HG03025 (cell line): ENCODE measurements around the gene PSMB3.
"Not testable (repeated sequence)": the region's sequence is repeated elsewhere in the genome, so short reads cannot be mapped to it uniquely, and the experiment has no call there.

Experiments
- ATAC-seq: cut with Tn5 transposase; IDR thresholded peaks from one replicate; pipeline ENCODE4 v1.9.1; 2021; ENCODE audit warnings: mild to moderate bottlenecking, moderate library complexity; ENCODE audit not compliant: unreplicated experiment, low FRiP score

The PSMB3 gene

DNA sequence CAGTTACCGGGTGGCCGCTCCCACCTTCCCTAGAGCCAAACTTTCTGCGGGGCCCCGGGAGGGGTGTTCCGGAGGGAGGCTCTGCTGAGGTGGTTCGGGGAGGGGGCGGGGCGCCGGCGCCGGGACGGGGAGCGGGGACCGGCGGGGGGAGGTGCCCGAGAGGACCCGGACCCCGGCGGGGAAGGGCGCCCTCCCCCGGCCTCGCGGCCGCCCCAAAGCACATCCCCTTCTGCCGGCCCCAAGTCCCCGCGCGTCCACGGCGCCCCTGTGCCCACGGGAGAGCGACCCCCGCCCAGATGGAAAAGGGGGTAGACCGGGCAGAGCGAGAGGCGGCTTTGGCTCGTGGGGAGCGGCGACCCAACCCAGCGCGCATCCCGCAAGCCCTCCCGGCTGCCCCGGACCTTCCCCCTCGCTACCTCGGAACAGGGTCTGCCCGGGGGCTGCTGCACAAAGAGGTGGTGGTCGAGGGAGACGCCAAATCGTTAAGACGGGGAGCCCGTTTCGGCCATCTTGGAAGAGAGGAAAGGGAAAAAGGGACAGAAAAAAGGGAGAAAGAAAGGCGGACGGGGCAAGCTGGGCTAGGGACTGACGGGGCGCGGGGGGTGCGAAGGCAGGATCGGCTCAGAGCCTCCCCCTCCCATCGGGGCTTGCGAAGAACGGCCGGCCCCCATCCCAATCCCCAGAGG, 4.9 kb upstream of the PSMB3 start:
- no peak for ATAC-seq

- no peak for ATAC-seq
These were observed 4.2 kb upstream of the PSMB3 start, which contains the start of gene PCGF2 for GRCh38 chr17:38748149-38748891. Gene PCGF2 (minus strand): TSS chr17:38748336. CDS start chr17:38740402, 7,934 bp downstream.

DNA sequence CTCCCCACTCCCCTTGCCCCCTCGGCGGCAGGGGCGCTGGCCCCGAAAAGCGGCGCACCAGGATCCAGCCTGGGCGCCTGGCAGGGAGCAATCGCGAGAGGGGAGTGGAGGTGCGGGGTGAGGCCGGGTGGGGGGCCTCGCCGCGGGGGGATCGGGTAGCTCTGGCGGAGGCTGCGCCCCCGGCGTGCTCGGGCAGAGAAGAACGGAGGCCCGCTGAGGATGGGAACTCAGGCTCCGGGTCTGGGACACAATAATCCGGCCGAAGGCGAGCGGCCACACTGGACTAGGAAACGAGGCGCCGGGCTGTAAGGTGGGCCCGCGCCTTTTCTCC, 3.7 kb upstream of the PSMB3 start:
- ATAC-seq: no peak

- ATAC-seq: no peak
These were observed 3.1 kb upstream of the PSMB3 start for GRCh38 chr17:38749223-38750043.

DNA sequence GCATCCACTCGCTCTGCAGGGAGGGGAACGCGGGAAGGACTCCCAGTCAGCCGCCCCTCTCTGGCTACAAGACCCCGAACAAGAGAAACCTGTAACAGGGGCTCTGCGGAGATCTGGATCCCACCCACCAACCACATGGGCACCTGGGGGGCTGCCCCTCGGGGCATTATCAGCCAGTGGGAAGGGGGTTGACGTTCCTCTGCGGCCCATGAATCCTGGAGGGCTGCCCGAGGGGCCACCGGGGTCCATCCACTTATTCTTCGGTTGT, 2.6 kb upstream of the PSMB3 start:
- ATAC-seq: no peak

DNA sequence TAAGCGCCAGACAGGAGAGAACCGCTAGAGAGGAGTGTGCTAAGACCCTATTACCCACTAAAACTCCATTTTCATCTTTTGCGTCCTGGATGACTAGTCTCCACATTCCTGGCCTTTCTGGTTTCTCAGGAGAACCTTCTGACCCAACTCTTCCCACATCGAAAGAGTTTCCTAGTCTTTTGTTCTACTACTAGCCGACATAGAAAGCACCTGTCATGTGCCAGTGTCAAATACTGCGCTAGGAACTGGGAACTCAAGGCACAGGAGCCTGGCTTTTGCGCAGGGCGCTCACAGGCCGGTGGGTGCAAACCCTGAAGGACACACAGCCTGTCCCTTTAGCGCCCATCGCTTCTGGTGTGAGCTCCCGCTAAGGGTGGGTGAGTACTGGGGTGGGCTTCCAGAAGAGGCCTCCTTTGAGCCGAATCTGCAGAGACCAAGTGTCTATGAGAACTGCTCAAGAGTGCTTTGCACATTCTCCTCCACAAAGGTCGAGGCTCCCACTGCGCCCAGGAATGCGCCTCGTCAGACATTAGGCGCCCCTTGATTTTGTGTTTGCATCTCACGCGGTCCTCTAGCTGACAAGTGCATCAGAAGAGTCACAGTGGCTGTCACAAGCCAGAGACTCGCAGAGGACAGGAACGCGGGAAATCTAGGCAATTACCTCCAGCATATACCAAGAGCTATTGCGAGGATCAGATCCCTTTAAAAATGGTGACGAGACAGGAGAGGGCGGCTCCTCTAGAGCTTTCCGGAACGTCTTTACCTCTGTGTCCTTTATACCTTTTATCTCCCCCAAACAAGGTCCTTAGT, 2.0 kb upstream of the PSMB3 start:
- ATAC-seq: no peak

- ATAC-seq: no peak
These were observed 1.3 kb upstream of the PSMB3 start for GRCh38 chr17:38751144-38751807.

DNA sequence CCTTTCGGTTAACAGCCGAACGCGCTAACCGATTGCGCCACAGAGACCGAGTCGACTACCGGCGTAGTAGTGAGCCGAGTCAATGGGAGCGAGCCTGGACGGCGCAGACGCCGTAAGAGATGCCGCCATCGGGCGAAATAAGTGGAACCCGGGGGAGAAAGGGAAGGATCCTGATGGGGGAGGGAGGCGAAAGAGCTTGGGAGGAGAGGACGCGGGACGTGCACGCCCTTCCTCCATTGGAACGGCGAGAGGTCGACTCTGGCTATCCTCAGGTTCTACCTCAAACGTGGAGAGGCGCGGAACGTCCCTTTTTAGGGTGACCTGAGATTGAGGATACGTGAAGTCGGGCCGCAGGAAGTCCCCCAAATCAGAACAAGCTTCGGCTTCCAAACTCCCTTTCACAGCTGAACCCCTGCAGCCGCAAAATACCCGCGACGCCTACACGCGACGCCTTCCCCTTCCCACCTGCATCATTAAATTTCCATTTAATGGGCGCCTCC, 683 bp upstream of the PSMB3 start:
- peak; percentile 12 for ATAC-seq

DNA sequence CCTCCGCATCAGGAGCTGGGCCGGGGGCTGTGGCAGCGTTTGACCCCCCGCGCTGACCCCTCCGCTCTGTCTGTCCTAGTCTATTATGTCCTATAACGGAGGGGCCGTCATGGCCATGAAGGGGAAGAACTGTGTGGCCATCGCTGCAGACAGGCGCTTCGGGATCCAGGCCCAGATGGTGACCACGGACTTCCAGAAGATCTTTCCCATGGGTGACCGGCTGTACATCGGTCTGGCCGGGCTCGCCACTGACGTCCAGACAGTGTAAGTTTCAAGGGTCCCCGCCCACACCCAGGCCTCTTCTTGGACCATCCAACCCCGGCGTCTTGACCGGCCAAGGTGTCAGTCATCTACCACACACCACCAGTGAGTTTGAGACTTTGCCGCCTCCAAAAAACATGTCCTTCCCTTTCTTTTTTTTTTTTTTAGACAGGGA, 548 bp downstream of the PSMB3 start:
- ATAC-seq: no peak

GRCh38 chr17:38761612-38762011, 9.1 kb downstream of the PSMB3 start:
- ATAC-seq: no peak

DNA sequence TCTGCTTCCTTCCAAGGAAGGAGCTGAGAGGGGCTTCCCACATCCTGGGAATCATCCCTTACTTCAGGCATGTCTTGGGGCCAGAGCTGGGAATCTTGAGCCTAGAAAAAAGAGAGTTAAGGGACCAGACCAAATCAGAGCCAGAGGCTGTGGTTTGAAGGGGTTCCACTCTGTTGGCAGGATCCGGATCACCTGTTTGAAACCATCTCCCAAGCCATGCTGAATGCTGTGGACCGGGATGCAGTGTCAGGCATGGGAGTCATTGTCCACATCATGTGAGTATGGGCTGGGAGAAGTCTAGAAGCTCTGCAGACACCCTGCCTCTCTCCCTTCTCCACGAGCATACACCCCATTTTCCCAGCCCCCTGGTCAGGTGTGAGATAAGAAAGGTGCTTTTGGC, 9.7 kb downstream of the PSMB3 start:
- ATAC-seq: no peak

DNA sequence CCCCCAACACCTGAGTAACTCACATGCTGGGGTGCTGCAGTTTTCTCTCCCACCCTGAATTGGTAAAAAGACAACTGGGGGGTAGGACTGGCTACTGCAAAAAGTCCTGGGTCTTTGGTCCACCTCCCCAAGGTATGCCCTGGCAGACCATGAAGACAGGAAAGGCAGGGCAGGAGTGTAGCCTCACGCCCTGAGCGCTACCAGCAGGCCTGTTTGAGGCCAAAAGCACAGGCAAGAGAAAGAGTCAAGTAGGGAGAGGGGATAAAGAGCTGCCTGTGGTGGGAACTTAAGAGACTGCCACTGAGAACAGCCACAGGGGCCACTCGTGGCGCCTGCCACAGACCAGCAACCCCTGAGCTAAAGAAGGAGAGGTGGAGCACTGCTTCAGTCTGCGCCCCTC, 13.8 kb downstream of the PSMB3 start:
- ATAC-seq: no peak

GRCh38 chr17:38768417-38768816, 15.9 kb downstream of the PSMB3 start:
- no peak for ATAC-seq

DNA sequence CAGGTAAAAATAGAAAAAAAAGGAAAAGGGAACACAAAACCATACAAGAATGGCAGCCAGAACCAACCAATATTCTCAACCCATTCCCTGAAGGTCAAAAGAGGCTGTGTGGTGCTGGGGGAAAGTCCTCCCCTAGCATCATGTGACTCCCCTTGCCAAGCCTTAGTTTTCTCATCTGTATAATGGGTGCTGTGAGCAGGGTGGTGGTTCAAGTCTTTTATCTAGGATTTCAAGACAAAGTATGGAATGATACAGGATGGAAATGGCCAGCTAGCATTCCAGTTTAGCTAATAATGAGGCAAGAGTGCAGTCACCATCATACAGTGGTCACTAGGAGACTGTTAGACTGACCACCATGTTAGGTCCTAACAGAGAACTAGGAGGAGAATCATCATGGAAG, 20.7 kb downstream of the PSMB3 start:
- no peak for ATAC-seq

GRCh38 chr17:38777641-38778250, 25.2 kb downstream of the PSMB3 start:
- ATAC-seq: no peak

GRCh38 chr17:38779965-38780752, 27.6 kb downstream of the PSMB3 start:
- ATAC-seq: no peak

DNA sequence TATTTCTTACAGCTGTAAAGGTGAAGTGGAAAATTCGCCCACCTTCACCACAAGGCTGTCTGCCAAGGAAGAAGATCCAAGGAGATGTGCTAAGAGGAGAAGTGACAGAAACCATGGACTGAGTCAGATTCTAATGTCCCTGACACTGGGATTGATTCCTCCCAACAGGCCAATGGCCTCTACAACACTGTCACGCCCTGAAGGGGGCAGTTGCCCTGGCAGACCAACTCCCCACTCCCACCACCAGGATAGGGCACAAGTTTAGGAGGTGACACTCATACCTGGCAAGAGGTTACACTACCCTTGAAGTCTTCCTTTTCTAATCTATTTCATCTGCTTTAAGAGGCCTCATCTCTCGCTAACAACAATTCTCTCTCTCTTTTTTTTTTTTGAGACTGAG, 30.7 kb downstream of the PSMB3 start:
- ATAC-seq: no peak

GRCh38 chr17:38786372-38786771, 33.8 kb downstream of the PSMB3 start:
- ATAC-seq: no peak

DNA sequence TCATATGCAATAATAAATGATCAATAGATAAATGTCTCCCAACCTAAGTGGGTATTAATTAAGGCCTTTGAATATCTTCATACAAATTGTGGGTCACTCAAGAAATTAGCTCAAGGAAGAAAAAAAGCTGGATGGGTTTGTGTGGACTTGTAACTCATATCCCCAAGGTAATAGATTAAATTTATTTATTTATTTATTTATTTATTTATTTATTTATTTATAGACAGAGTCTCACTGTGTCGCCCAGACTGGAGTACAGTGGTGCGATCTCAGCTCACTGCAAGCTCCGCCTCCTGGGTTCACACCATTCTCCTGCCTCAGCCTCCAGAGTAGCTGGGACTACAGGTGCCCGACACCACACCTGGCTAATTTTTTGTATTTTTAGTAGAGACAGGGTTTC, 35.5 kb downstream of the PSMB3 start:
- not testable (repeated sequence) for ATAC-seq
